H1 (cell line): ENCODE results near the gene SLC37A1. TPM values are rescaled to one million over a fixed set of nuclear protein-coding genes. Genes with fewer than 3 reads are reported as not detected.

ENCODE experiments used
- ASH2L ChIP-seq: fragments of 200-600, 300-600 bp; sonication (generic); IDR thresholded peaks from one replicate; pipeline ENCODE4 v1.7.1; 2017; ENCODE audit warnings: low read length
- MAFK ChIP-seq: IDR thresholded peaks from 2 replicates; pipeline ENCODE4 v1.6.1; 2012; ENCODE audit warnings: low read depth, mild to moderate bottlenecking, improper control_type of control experiment, low read length
- NANOG ChIP-seq: IDR thresholded peaks from 2 replicates; pipeline ENCODE4 v1.6.1; 2011; ENCODE audit warnings: low read length, low read depth, mild to moderate bottlenecking, inconsistent platforms; ENCODE audit not compliant: insufficient read depth, poor library complexity, severe bottlenecking
- RBBP5 ChIP-seq: IDR thresholded peaks from 2 replicates; pipeline ENCODE4 v1.7.1; 2012; ENCODE audit warnings: low read depth, mild to moderate bottlenecking, inconsistent platforms, low read length, moderate library complexity, borderline replicate concordance
- SP1 ChIP-seq: IDR thresholded peaks from 2 replicates; pipeline ENCODE4 v1.6.1; 2011; ENCODE audit warnings: low read depth, low read length
- TAF7 ChIP-seq: optimal IDR thresholded peaks from 2 replicates; pipeline ENCODE3; 2011; ENCODE audit warnings: low read depth, mild to moderate bottlenecking, inconsistent platforms, low read length, moderate library complexity, borderline replicate concordance
- polyA plus RNA-seq, 7 experiments: library from polyadenylated mRNA; depleted of rRNA in 3 of 7; stranded (reverse) in 5 of 7; unstranded in 2 of 7; fragments of >200 nt in 5 of 7; fragments of 200-250 nt in 2 of 7; gene quantifications; 1 replicate in 5 of 7; 2 replicates in 1 of 7; 4 replicates in 1 of 7; pipeline versions ENCODE4 v1.2.1 to v1.2.3, GENCODE V29; 2011 to 2013; ENCODE audit warnings: missing spikeins in 2 of 7, mixed read lengths in 2 of 7
- total RNA-seq: library from RNA; stranded (reverse); fragmentation: NEBNext Ultra II Directional; extraction: Animal tissue kit (Norgen Biotek cat#: 25700); gene quantifications from 2 replicates; pipeline ENCODE4 v1.2.1, GENCODE V29; 2021

SLC37A1 gene
- total and polyA plus RNA-seq, 2 of the 8 experiments (the other 6 are each of a cell fraction or from before 2014, with no cell fraction given): 15.6 to 30.9 TPM

DNA sequence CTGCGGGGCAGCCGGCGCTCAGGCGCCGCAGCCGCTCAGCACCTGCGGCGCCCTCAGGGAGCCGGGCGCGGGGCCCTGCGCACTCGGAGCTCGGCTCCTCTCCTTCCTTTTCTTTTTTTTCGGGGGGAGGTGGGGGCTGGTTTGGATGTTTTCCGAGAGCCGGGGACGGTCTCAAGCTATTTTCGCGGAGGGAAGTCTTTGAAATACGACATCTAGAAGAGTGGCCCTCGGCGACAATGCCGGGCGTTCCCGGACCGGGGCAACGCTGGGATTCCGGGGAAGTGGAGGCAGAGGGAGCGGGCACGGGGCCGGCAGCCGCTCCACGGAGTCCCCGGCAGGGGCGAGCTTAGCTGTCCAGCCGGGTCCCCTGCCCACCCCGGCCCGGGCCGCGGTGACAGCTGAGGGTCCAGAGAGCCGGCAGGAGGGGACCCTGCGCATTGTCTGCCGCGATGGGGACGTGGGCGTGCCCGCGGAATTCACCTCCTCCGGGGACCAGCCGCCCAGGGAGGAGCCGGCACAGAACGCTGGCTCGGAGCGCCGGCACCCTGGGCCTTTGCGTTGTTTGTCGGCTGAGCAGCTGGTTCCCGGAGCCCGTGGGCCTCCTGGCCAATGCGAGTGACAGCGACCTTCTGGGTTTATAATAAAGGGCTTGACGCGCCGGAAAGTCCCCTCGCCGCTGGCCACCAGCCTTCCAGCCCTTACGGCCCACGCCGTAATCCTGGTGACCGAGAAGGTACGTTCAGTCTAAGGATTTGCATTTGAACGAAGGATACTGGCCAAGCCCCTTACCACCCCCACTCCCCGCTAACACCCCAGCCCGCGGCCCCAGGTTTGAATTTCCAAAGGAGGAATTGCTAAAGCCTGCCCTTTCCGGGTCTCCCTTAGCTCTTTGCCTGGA, 582 bp downstream of the SLC37A1 start (continued):
- TF ChIP-seq TAF7 (peak; percentile 14), NANOG (no peak), ASH2L (peak; percentile 94), MAFK (no peak), RBBP5 (peak; percentile 55; the same call in 1 of the 2 replicates), SP1 (0 out of 2 replicates have a peak, but pooled peaks have one; percentile 26)
